ENCODE results near the gene PSD4.

PSD4 gene

GRCh38 chr2:113164930-113165585, 8.7 kb upstream of the PSD4 start:
- Histone ChIP-seq H3K4me1 (ENCODE audit: low read length) (no peaks in the 10 kb centered on the region), H4K20me1 (ENCODE audit: insufficient read depth, low read length) (no peaks in the 10 kb centered on the region), H3K79me2 (ENCODE audit: low read length) (no peaks in the 10 kb centered on the region), H3K27me3 (replicated peaks; ENCODE audit: insufficient read depth, low read length) (no peaks in the 10 kb centered on the region), H3K4me3 (ENCODE audit: low read length) (no peak overlapping the region), H3F3A (ENCODE audit: insufficient read depth, low read length) (no peaks in the 10 kb centered on the region), H3K9me2 (replicated peaks; ENCODE audit: insufficient read depth, low read length) (no peaks in the 10 kb centered on the region), H3K9ac (ENCODE audit: low read length) (no peak overlapping the region), H3K9me3 (replicated peaks; ENCODE audit: insufficient read depth, low read length) (no peaks in the 10 kb centered on the region), H3K27ac (ENCODE audit: low read length) (no peak overlapping the region), H3K4me2 (ENCODE audit: low read depth, low read length) (no peak overlapping the region), H2AFZ (ENCODE audit: low read length) (no peak overlapping the region), H3K36me3 (replicated peaks; ENCODE audit: insufficient read depth, low read length) (no peaks in the 10 kb centered on the region)
- no peak for TF ChIP-seq EZH2phosphoT487 (IDR thresholded peaks at IDR 0.05; ENCODE audit: low read length)
- no peak for TF ChIP-seq EZH2 (optimal IDR thresholded peaks at IDR 0.05; ENCODE audit: low read depth, low read length)
- no peak for DNase-seq

- Histone ChIP-seq H3K36me3 (replicated peaks; ENCODE audit: insufficient read depth, low read length) (no peaks in the 10 kb centered on the region), H4K20me1 (ENCODE audit: insufficient read depth, low read length) (no peaks in the 10 kb centered on the region), H3K79me2 (ENCODE audit: low read length) (no peaks in the 10 kb centered on the region), H3K27ac (ENCODE audit: low read length) (no peak overlapping the region), H3K4me1 (ENCODE audit: low read length) (no peaks in the 10 kb centered on the region), H3K9me2 (replicated peaks; ENCODE audit: insufficient read depth, low read length) (no peaks in the 10 kb centered on the region), H3K4me3 (ENCODE audit: low read length) (no peak overlapping the region), H2AFZ (ENCODE audit: low read length) (no peak overlapping the region), H3F3A (ENCODE audit: insufficient read depth, low read length) (no peaks in the 10 kb centered on the region), H3K27me3 (replicated peaks; ENCODE audit: insufficient read depth, low read length) (no peaks in the 10 kb centered on the region), H3K4me2 (ENCODE audit: low read depth, low read length) (no peak overlapping the region), H3K9me3 (replicated peaks; ENCODE audit: insufficient read depth, low read length) (no peaks in the 10 kb centered on the region), H3K9ac (ENCODE audit: low read length) (no peak overlapping the region)
- DNase-seq: no peak
- TF ChIP-seq EZH2 (optimal IDR thresholded peaks at IDR 0.05; ENCODE audit: low read depth, low read length) (no peak), EZH2phosphoT487 (IDR thresholded peaks at IDR 0.05; ENCODE audit: low read length) (no peak), CTCF (IDR thresholded peaks at IDR 0.05; ENCODE audit: low read length) (no peak)
Observed at GRCh38 chr2:113166187-113166645, 7.6 kb upstream of the PSD4 start.

- H3K4me3 ChIP-seq (ENCODE audit: low read length): no peak overlapping the region
- no peak overlapping the region for H3K9ac ChIP-seq (ENCODE audit: low read length)
- H3K27ac ChIP-seq (ENCODE audit: low read length): no peak overlapping the region
- H3F3A ChIP-seq (ENCODE audit: insufficient read depth, low read length): no peaks in the 10 kb centered on the region
- no peaks in the 10 kb centered on the region for H4K20me1 ChIP-seq (ENCODE audit: insufficient read depth, low read length)
- no peak overlapping the region for H2AFZ ChIP-seq (ENCODE audit: low read length)
- no peaks in the 10 kb centered on the region for H3K36me3 ChIP-seq (replicated peaks; ENCODE audit: insufficient read depth, low read length)
- H3K4me1 ChIP-seq (ENCODE audit: low read length): no peaks in the 10 kb centered on the region
- no peak for DNase-seq
- no peaks in the 10 kb centered on the region for H3K9me3 ChIP-seq (replicated peaks; ENCODE audit: insufficient read depth, low read length)
- no peaks in the 10 kb centered on the region for H3K27me3 ChIP-seq (replicated peaks; ENCODE audit: insufficient read depth, low read length)
- TF ChIP-seq EZH2phosphoT487 (IDR thresholded peaks at IDR 0.05; ENCODE audit: low read length) (no peak), EZH2 (optimal IDR thresholded peaks at IDR 0.05; ENCODE audit: low read depth, low read length) (no peak), CTCF (IDR thresholded peaks at IDR 0.05; ENCODE audit: low read length) (no peak)
- H3K4me2 ChIP-seq (ENCODE audit: low read depth, low read length): no peak overlapping the region
- H3K9me2 ChIP-seq (replicated peaks; ENCODE audit: insufficient read depth, low read length): no peaks in the 10 kb centered on the region
- no peaks in the 10 kb centered on the region for H3K79me2 ChIP-seq (ENCODE audit: low read length)
Observed at GRCh38 chr2:113167115-113167932, 6.4 kb upstream of the PSD4 start.
